ENCODE data around the gene RNU6-9.

Gene RNU6-9

DNA sequence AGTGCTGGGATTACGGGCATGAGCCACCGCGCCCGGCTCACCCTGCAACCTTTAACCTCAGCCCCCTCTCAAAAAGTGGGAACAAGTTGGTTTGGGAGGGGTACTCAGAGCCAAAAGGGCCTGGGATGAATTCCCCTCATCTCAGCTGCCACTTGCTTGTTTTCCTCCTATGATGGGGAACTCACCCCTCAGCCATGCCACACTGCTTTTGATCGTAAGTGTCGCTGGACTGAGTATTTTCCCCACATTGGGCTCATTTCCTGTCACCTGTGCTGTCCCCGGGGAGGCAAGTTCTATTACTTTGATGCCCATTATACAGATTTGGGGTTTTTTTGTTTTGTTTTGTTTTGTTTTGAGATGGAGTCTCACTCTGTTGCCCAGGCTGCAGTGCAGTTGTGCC, 13.2 kb downstream of the RNU6-9 start:
- no peak overlapping the region for H3K4me3 ChIP-seq (ENCODE audit: control insufficient read depth, low read depth, low read length)
- no peak for DNase-seq (ENCODE audit: low read depth)
- TF ChIP-seq, protein P1, sequence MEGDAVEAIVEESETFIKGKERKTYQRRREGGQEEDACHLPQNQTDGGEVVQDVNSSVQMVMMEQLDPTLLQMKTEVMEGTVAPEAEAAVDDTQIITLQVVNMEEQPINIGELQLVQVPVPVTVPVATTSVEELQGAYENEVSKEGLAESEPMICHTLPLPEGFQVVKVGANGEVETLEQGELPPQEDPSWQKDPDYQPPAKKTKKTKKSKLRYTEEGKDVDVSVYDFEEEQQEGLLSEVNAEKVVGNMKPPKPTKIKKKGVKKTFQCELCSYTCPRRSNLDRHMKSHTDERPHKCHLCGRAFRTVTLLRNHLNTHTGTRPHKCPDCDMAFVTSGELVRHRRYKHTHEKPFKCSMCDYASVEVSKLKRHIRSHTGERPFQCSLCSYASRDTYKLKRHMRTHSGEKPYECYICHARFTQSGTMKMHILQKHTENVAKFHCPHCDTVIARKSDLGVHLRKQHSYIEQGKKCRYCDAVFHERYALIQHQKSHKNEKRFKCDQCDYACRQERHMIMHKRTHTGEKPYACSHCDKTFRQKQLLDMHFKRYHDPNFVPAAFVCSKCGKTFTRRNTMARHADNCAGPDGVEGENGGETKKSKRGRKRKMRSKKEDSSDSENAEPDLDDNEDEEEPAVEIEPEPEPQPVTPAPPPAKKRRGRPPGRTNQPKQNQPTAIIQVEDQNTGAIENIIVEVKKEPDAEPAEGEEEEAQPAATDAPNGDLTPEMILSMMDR (IDR thresholded peaks at IDR 0.05; ENCODE audit: control insufficient read depth, insufficient read depth, low read depth, low read length, missing control alignments): no peak

DNA sequence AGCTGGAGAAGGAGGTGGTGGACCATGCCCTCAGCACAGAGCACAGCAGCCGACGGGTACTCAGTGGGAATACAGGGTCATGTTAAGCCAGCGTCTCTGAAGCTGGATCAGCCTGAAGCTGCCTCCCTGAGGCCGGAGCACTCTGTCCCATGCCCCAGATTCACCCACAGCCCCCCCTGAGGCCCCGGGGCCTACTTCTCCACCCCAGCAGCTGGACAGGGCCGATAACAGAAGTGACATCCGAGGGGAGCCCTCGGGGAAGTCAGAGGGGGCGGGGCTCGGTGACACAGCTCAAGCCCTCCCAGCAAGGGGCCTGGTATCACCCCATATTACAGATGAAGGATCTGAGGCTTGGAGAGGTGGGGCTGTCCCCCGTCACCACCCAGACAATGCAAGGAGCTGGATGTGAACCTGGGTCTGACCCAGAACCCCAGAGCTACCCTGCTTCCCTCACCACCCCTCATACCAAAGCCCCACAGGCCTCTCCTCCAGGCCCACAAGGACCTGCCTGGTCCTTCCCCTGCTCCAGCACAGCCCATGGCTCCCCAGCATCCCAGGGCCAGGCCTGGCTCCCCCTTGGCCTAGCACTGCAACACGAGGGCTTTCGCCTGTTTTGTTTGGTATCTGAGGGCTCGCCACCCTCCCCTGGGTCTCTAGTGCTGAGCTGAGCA, 14.0 kb downstream of the RNU6-9 start:
- DNase-seq (ENCODE audit: low read depth): no peak
- no peak overlapping the region for H3K4me3 ChIP-seq (ENCODE audit: control insufficient read depth, low read depth, low read length)
- TF ChIP-seq, protein P1 (IDR thresholded peaks at IDR 0.05; ENCODE audit: control insufficient read depth, insufficient read depth, low read depth, low read length, missing control alignments): no peak

DNA sequence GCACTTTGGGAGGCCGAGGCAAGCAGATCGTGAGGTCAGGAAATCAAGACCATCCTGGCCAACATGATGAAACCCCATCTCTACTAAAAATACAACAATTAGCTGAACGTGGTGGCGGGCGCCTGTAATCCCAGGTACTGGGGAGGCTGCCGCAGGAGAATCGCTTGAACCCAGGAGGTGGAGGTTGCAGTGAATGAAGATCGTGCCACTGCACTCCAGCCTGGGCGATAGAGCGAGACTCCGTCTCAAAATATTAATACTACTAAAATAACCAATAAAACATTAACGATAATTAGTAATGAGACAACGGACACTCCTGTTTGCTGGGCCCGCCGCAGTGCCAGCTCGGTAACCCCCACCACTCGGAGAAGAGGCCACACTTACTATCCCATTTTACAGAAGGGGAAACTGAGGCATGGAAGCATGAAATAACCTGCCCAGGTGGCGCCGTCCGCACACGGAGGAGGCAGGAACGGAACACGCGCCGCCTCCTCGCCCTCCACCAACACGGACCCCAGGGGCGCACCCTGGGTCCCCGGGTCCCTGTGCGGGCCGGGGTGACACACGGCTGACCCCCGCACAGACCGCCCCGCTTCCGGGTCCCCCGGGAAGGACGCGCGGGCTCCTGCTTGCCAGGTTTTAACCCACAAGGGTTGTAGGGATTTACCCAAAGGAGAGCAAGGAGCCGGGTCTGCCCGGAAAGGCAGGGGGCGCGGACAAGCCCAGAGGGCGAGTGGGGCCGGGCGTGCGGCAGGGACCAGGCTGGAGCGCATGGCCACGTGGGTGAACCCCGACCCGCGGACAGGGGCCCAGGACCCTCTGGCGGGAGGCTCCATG, 18.1 kb downstream of the RNU6-9 start:
- no peak overlapping the region; the same call in none of the 2 replicates for H3K4me3 ChIP-seq (ENCODE audit: control insufficient read depth, low read depth, low read length)
- TF ChIP-seq, protein P1 (IDR thresholded peaks at IDR 0.05; ENCODE audit: control insufficient read depth, insufficient read depth, low read depth, low read length, missing control alignments): no peak
- DNase-seq (ENCODE audit: low read depth): no peak

DNA sequence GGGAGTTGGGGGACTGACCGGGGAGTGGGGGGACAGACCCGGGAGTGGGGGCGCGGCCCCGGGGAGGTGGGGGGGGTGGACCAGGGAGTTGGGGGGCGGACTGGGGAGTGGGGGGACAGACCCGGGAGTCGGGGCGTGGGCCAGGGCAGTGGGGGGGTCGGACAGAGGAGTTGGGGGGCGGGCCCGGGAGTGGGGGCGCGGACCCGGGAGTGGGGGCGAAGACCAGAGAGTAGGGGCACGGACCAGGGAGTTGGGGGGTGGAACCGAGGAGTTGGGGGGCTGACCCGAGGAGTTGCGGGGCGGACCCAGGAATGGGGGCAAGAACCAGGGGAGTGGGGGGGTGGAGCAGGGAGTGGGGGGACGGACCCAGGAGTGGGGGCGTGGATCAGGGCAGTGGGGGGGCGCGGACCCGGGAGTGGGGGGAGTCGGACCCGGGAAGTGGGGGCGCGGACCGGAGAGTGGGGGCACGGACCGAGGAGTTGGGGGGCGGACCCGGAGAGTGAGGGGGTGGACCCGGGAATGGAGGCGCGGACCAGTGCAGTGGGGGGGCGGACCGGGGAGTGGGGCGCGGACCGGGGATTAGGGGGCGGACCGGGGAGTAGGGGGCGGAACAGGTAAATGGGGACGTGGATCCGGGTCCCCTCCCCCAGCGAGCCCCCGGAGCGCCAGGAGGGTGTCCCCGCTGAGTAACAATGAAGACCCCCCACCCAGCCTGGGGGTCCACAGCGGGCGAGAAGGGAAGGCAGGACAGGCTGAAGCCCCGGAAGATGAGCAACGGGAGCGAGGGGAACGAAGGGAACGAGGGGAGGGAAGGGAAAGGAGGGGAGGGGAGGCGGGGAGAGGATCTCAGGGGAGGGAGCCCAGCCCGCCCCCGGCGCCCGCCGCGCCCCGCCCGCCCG, 19.1 kb downstream of the RNU6-9 start:
- DNase-seq (ENCODE audit: low read depth): no peak
- TF ChIP-seq, protein P1 (IDR thresholded peaks at IDR 0.05; ENCODE audit: control insufficient read depth, insufficient read depth, low read depth, low read length, missing control alignments): no peak

DNA sequence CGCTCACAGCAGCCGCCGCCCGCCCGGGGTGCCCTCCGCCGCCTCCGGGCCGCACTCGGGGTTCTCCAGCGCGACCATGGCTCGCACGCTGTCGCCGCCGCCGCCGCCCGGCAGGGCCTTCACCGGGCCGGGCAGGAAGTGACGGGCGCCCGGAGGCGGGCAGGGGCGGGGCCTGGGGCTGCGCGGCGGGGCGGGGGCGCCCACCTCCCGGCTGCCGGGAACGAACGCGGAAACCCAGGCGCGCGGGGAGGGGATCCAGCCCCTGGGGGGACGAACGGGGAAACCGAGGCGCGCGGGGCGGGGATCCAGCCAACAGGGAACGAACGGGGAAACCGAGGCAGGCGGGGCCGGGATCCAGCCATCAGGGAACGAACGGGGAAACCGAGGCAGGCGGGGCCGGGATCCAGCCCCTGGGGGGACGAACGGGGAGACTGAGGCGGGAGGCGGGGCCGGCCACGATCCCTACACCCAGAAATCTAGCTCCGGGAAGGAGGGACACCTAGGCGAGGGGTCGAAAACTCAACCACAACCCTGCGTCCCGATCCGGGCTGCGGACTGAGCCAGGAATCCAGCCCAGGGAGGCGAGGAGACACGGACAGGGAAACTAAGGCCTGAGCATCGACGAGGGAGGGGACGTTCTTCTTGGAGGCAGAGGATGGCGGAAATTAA, 19.9 kb downstream of the RNU6-9 start, which contains the start of gene R3HDM4:
Gene R3HDM4, minus strand, starts transcription at position 140 of the 669 bp plus-strand sequence. Its CDS starts 62 bp downstream, at position 78.
- TF ChIP-seq, protein P1 (IDR thresholded peaks at IDR 0.05; ENCODE audit: control insufficient read depth, insufficient read depth, low read depth, low read length, missing control alignments): no peak
- peak within 1 kb of the TSS; percentile 99 for H3K4me3 ChIP-seq (ENCODE audit: control insufficient read depth, low read depth, low read length)
- no peak for DNase-seq (ENCODE audit: low read depth)

More for the DNA sequence above, 19.1 kb downstream of the RNU6-9 start:
- peak overlapping the region; percentile 99 for H3K4me3 ChIP-seq (ENCODE audit: control insufficient read depth, low read depth, low read length)
